GM23248 (cell line): Measurements from ENCODE around the gene IL18RAP.

Experiments
- EZH2 ChIP-seq: fragments of 200-600 bp; sonication (generic); IDR thresholded peaks from 2 replicates; pipeline ENCODE4 v1.6.1; 2018; ENCODE audit warnings: antibody characterized with exemption, mild to moderate bottlenecking; ENCODE audit not compliant: insufficient read depth, poor library complexity, severe bottlenecking
- EZH2phosphoT487 ChIP-seq: fragments of 200-600 bp; sonication (generic); IDR thresholded peaks from 2 replicates; pipeline ENCODE4 v1.6.1; 2018; ENCODE audit warnings: antibody characterized with exemption, moderate library complexity, mild to moderate bottlenecking, low read depth; ENCODE audit not compliant: insufficient read depth

DNA sequence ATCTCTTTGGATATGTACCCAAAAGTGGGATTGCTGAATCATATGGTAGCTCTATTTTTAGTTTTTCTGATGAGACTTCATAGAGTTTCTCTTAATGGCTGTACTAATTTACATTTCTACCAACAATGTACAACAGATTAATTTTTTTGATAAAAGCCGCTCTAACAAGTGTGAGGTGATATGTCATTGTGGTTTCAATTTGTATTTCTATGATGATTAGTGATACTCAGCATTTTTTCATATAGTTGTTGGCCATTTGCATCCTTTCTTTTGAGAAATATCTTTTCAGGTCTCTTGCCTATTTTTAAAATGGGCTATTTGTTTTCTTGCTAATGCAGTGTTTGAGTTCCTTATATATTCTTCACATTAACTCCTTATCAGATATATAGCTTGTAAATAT, 4.3 kb downstream of the IL18RAP start:
- TF ChIP-seq EZH2 (no peak), EZH2phosphoT487 (no peak)
